Ascending aorta (tissue), 2 donors: ENCODE measurements around the gene MAST1. TPM values are rescaled to one million over a fixed set of nuclear protein-coding genes. Genes with fewer than 3 reads are reported as not detected.

Experiments
- DNase-seq, 2 donors: peaks; one replicate each; pipeline ENCODE4 v3.0.0-alpha.2; 2019; ENCODE audit warnings: low spot score in 2 of 2
- H3K27ac ChIP-seq, 2 donors: fragments of 200-600 bp; sonication (generic); one replicate each; pipeline ENCODE4 v1.5.1; 2016 to 2017; ENCODE audit warnings: mild to moderate bottlenecking in 1 of 2
- H3K27me3 ChIP-seq: fragments of 200-600 bp; sonication (generic); one replicate; pipeline ENCODE4 v1.5.1; 2017
- H3K36me3 ChIP-seq, 2 donors: fragments of 200-600 bp; sonication (generic); one replicate each; pipeline ENCODE4 v1.5.1; 2016
- H3K4me1 ChIP-seq, 2 donors: fragments of 200-600 bp; sonication (generic); one replicate each; pipeline ENCODE4 v1.5.1; 2016 to 2017; ENCODE audit warnings: mild to moderate bottlenecking in 1 of 2
- H3K4me3 ChIP-seq, 2 donors: fragments of 200-600 bp; sonication (generic); one replicate each; pipeline ENCODE4 v1.5.1; 2016 to 2017; ENCODE audit warnings: mild to moderate bottlenecking in 1 of 2
- H3K9me3 ChIP-seq, 2 donors: fragments of 200-600 bp; sonication (generic); one replicate each; pipeline ENCODE4 v1.5.1; 2016
- CTCF ChIP-seq, 3 experiments: fragments of 200-600 bp in 2 of 3; fragments of 450-650 bp in 1 of 3; sonication (generic) in 2 of 3; IDR thresholded peaks; one replicate each; pipeline ENCODE4 v1.5.1; 2016 to 2019; ENCODE audit warnings: antibody characterized with exemption in 3 of 3, mild to moderate bottlenecking in 1 of 3, moderate library complexity in 1 of 3
- intact Hi-C: fragments of 100-400 bp; cut with DNase I; formaldehyde crosslinking; loops from one replicate; pipeline ENCODE4 v1.15.1; 2023
- total RNA-seq: library from RNA; depleted of rRNA; stranded (reverse); fragments of >200 nt; gene quantifications from one replicate; pipeline ENCODE4 v1.1.0, GENCODE V29; 2016

The MAST1 gene
- total RNA-seq, 1 donor from 2014 or later = 2.0 TPM

- intact Hi-C loops = no loop called here
- Histone ChIP-seq H3K27ac (no peak overlapping the region), H3K4me3 (peak overlapping the region; percentile 40 to 53), H3K9me3 (no peaks in the 10 kb centered on the region), H3K4me1 (peaks cover 0 to 3% of the 10 kb centered on the region in 2 donors), H3K36me3 (no peaks in the 10 kb centered on the region), H3K27me3 (no peaks in the 10 kb centered on the region)
- no peak for TF ChIP-seq CTCF (IDR thresholded peaks at IDR 0.05)
- DNase-seq = no peak
These were observed 29.1 kb downstream of the MAST1 start for GRCh38 chr19:12867120-12868099.

GRCh38 chr19:12868540-12869112, 30.3 kb downstream of the MAST1 start:
- DNase-seq = no peak
- Histone ChIP-seq H3K4me1 (peaks cover 0 to 5% of the 10 kb centered on the region in 2 donors), H3K9me3 (no peaks in the 10 kb centered on the region), H3K36me3 (peaks cover 0 to 2% of the 10 kb centered on the region in 2 donors), H3K4me3 (no peak overlapping the region), H3K27me3 (no peaks in the 10 kb centered on the region), H3K27ac (no peak overlapping the region)
- no peak for TF ChIP-seq CTCF (IDR thresholded peaks at IDR 0.05)
- intact Hi-C loops = no loop called here

- no peaks in the 10 kb centered on the region for H3K27me3 ChIP-seq
- no peak overlapping the region for H3K27ac ChIP-seq
- H3K9me3 ChIP-seq = no peaks in the 10 kb centered on the region
- H3K4me1 ChIP-seq = peaks cover 0 to 5% of the 10 kb centered on the region in 2 donors
- H3K4me3 ChIP-seq = no peak overlapping the region
- peaks cover 13 to 23% of the 10 kb centered on the region in 2 donors for H3K36me3 ChIP-seq
- intact Hi-C loops = no loop called here
- TF ChIP-seq CTCF (IDR thresholded peaks at IDR 0.05) = no peak
- no peak for DNase-seq
These were observed 33.4 kb downstream of the MAST1 start for GRCh38 chr19:12871681-12872080.

GRCh38 chr19:12872255-12872654, 33.9 kb downstream of the MAST1 start:
- Histone ChIP-seq H3K4me1 (peaks cover 0 to 5% of the 10 kb centered on the region in 2 donors), H3K9me3 (no peaks in the 10 kb centered on the region), H3K27me3 (no peaks in the 10 kb centered on the region), H3K27ac (no peak overlapping the region), H3K36me3 (peaks cover 13 to 29% of the 10 kb centered on the region in 2 donors), H3K4me3 (no peak overlapping the region)
- intact Hi-C loops = no loop called here
- DNase-seq = no peak
- no peak for TF ChIP-seq CTCF (IDR thresholded peaks at IDR 0.05)

- H3K4me3 ChIP-seq = peak overlapping the region in 1 of 2 donors; percentile 37
- H3K4me1 ChIP-seq = peaks cover 0 to 2% of the 10 kb centered on the region in 2 donors
- no peak overlapping the region for H3K27ac ChIP-seq
- H3K9me3 ChIP-seq = no peaks in the 10 kb centered on the region
- H3K36me3 ChIP-seq = peaks cover 20 to 38% of the 10 kb centered on the region in 2 donors
- TF ChIP-seq CTCF (IDR thresholded peaks at IDR 0.05) = no peak
- H3K27me3 ChIP-seq = no peaks in the 10 kb centered on the region
- DNase-seq = no peak
- intact Hi-C loops = no loop called here
These were observed 34.9 kb downstream of the MAST1 start for GRCh38 chr19:12872941-12873890.
